ENCODE measurements around the gene GSKIP. TPM values are rescaled to one million over a fixed set of nuclear protein-coding genes. Genes with fewer than 3 reads are reported as not detected.

GSKIP gene
- total RNA-seq, 1 experiment from 2014 or later = 48.9 TPM

DNA sequence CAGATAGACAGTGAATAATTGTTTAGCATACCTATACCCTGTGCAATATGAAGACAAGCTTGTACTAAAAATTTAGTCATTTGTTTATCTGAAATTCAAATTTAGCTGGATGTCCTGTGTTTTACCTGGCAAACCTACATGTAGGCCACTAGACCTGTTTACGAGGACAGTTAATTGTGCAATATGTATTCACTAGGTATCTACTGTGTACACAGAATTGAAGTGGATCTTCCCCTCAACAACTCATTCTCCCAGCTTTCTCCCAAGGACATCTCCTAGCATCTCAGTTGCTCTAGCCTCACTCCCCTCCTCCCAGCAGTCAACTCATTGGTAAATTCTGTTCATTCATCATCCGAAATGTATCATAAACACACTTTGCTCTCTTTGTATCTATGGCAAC lies 53.9 kb downstream of the GSKIP start:
- DNase-seq (ENCODE audit: low read depth) = no peak

DNA sequence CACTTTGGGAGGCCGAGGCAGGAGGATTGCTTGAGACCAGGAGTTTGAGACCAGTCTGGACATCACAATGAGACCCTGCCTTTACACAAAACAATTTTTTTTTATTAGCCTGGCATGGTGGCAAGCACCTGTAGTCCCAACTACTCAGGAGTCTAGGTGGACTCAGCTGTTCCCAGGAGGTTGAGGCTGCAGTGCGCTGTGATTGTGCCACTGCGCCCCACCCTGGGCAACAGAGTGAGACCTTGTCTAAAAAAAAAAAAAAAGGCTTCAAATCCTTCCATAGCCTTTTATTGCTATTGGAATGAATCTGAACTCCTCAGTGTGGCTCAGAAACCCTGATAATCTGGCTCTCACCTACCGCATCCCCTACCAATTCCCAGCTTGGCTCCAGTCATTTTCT lies 54.7 kb downstream of the GSKIP start:
- no peak for DNase-seq (ENCODE audit: low read depth)

DNA sequence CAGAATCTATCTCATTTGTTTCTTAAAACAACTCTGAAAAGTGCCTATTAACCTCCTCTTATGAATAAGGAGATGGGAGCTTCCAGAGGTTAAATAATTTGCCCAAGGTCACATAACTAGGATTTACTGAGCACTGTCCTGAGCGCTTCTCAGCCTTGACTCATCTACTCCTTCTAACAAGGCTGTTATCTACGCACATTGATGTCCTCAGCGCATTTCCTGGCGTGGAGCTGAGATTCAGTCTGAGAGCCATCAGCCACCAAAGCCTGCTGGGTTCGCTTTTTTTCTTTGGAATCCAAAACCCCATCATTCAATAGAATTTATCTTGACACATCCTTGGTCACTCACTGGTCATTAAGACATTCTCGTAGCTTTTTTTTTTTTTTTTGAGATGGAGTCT lies 57.9 kb downstream of the GSKIP start:
- DNase-seq (ENCODE audit: low read depth) = no peak

DNA sequence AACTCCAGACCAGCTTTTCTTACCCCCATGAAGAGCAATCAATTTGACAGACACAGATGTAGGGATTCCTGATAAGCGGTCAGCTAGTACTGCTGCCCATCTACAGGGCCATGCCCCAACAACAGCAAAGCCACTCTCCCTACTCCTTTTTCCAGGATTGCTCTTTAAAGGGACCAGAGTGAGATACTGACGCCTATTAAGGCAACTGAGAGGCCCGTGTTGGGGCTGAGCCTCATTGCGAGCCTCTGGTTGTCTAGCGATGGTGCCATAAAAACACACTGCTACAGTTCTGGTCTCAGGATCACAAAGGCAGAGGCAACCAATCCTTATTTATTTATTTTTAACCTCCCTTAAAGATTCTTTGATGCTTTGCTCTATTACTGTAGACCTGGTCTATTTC lies 59.7 kb downstream of the GSKIP start:
- no peak for DNase-seq (ENCODE audit: low read depth)

DNA sequence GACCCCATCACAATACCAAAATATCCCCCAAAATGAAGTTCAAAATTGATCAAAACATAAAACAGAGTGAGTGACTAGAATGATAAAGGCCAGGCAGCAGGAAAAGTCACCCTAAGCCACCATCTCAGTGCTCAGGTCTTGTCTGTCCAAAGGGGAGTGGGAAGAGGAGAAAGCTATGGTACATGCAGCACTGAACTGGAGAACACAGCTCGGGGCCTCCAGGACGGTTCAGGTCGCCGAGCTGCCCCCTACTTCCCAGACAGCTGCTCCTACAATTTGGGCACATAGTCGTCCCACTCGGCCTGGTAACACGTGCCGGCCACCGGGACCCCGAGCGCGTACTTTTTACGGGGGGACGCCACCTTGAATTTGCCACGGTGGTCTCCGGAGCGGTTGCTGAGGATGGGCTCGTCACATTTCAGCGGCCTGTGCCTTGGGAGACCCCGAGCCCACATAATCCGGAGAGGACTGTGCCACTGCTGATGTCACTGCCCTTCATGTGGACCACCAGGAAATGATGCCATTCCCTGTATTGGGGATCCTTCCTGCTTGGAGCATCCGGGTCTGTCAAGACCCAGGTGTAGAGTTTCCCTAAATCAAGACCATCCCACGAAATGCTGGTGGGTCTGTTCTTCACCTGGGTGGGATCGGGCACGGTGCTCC lies 60.3 kb downstream of the GSKIP start:
- DNase-seq (ENCODE audit: low read depth) = no peak

DNA sequence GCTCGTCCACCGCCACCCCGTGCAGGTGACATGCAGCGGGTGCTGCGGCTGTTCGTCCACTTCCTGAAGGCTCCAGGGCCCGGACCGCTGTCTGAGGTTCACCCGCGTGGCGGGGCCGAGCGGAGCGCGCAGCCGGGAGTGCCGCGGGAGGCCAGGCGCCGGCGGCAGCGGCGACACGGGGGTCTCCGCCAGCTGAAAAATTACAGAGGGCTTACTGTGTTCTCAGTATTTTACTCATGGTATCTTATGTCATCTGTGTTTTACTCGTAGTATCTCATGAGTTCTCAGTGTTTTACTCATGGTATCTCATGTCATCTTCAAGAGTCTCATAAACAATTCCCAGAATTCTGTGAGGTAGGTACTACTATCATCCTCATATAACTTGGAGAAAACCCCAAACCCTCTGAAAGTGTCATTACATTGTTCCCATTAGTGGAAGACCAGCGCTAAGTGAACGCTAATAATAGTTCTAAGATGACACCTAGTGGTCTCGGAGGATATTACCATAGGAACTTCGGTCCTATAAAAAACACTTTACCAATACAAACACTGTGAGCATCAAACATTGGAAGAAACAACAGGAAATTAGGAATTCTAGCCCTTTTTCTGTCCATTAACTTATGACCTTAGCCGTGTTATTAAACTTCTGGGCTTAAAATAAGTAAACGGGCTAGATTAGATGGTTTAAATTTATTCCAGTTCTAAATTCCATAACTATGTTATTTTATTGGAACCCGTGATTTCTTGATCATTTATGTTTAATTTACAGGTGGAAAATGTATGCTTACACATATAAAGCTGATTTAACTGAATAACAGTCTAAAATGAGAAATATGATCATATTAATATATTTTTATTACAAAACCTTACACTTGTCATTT lies 61.0 kb downstream of the GSKIP start:
- DNase-seq (ENCODE audit: low read depth) = peak; percentile 71

DNA sequence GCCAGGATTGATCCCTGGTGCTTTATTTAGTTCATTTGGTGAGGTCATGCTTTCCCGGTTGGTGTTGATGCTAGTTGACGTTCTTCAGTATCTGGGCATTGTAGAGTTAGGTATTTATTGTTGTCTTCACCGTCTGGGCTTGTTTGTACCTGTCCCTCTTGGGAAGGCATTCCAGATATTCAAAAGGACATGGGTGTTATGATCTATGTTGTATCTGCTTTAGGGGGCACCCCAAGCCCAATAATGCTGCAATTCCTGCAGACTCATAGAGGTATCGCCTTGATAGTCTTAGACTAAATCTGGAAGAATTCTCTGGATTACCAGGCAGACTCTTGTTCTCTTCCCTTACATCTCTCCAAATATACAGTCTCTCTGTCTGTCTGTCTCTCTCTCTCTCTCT lies 70.7 kb downstream of the GSKIP start:
- DNase-seq (ENCODE audit: low read depth) = no peak

Other genes starting within 250 kb of the GSKIP start
- gene BDKRB2, start 158.7 kb upstream of the GSKIP start, total RNA-seq (2014; rRNA removed; shearing (Covaris generic)) = 13.1 and 15.9 TPM in 2 replicates
- gene BDKRB1, start 107.3 kb upstream of the GSKIP start, total RNA-seq (2014; rRNA removed; shearing (Covaris generic)) = 7.1 and 9.2 TPM in 2 replicates
- 8.5 and 9.3 TPM in 2 replicates for gene ATG2B, start 185 bp upstream of the GSKIP start, total RNA-seq (2014; rRNA removed; shearing (Covaris generic))
- gene AK7, start 28.6 kb downstream of the GSKIP start, total RNA-seq (2014; rRNA removed; shearing (Covaris generic)) = 0.20 and 0.24 TPM in 2 replicates
- gene PAPOLA, start 138.9 kb downstream of the GSKIP start, total RNA-seq (2014; rRNA removed; shearing (Covaris generic)) = 60.3 and 75.5 TPM in 2 replicates